SK-N-SH (cell line): ENCODE measurements around the gene OR7G3. TPM values are rescaled to one million over a fixed set of nuclear protein-coding genes. Genes with fewer than 3 reads are reported as not detected.

Source experiments
- CTCF ChIA-PET: fragments of 300-600, 350-600 bp; formaldehyde crosslinking; extraction: SDS; loops from one replicate; lab custom pipeline; 2021; lab: Yijun Ruan, JAX
- POLR2A ChIA-PET: fragments of 350-600 bp; sonication (Branson Sonifier 250); formaldehyde crosslinking; extraction: SDS; loops from one replicate; lab custom pipeline; 2020; ENCODE audit warnings: antibody characterized with exemption, inconsistent platforms; lab: Yijun Ruan, JAX
- DNase-seq: peaks from one replicate; pipeline ENCODE4 v3.0.0; 2012
- H2AFZ ChIP-seq: fragments of 200-600 bp; sonication (generic); 2 replicates; pipeline ENCODE4 v1.8.1; 2016; ENCODE audit warnings: antibody characterized with exemption, mild to moderate bottlenecking, low read depth
- H3F3A ChIP-seq: fragments of 200-600 bp; sonication (generic); replicated peaks from 2 replicates; pipeline ENCODE3; 2016; ENCODE audit warnings: antibody characterized with exemption, mild to moderate bottlenecking; ENCODE audit not compliant: insufficient read depth
- H3K27ac ChIP-seq, 2 experiments: fragments of 200-500 bp in 1 of 2; fragments of 200-600 bp in 1 of 2; sonication (Bioruptor generic) in 1 of 2; sonication (generic), shearing (Covaris generic) in 1 of 2; 2 replicates each; pipeline versions ENCODE4 v1.5.1 to v1.6.1; 2014 to 2016; ENCODE audit warnings: low read depth in 2 of 2, inconsistent platforms in 1 of 2, low read length in 1 of 2, mild to moderate bottlenecking in 1 of 2, mixed read lengths in 1 of 2
- H3K27me3 ChIP-seq: fragments of 200-600 bp; sonication (generic), shearing (Covaris generic); 2 replicates; pipeline ENCODE4 v1.6.1; 2016; ENCODE audit warnings: mixed run types; ENCODE audit not compliant: insufficient read depth
- H3K36me3 ChIP-seq, 2 experiments: fragments of 200-500 bp in 1 of 2; fragments of 200-600 bp in 1 of 2; sonication (Bioruptor generic) in 1 of 2; sonication (generic) in 1 of 2; replicated peaks in 1 of 2; 2 replicates each; pipeline versions ENCODE3 to v1.5.1; 2014 to 2016; ENCODE audit warnings: low read length in 1 of 2, mild to moderate bottlenecking in 1 of 2; ENCODE audit not compliant: insufficient read depth in 2 of 2, control insufficient read depth in 1 of 2
- H3K4me1 ChIP-seq, 2 experiments: fragments of 200-500 bp in 1 of 2; fragments of 200-600 bp in 1 of 2; sonication (Bioruptor generic) in 1 of 2; sonication (generic), shearing (Covaris generic) in 1 of 2; 2 replicates each; pipeline versions ENCODE4 v1.5.1 to v1.6.1; 2014 to 2016; ENCODE audit warnings: low read depth in 1 of 2, low read length in 1 of 2, mixed run types in 1 of 2; ENCODE audit not compliant: insufficient read depth in 2 of 2, control insufficient read depth in 1 of 2
- H3K4me2 ChIP-seq: fragments of 200-600 bp; sonication (generic), shearing (Covaris generic); 2 replicates; pipeline ENCODE4 v1.6.1; 2017; ENCODE audit warnings: mixed run types
- H3K4me3 ChIP-seq, 2 experiments: fragments of 200-500 bp in 1 of 2; fragments of 200-600 bp in 1 of 2; sonication (Bioruptor generic) in 1 of 2; sonication (generic), shearing (Covaris generic) in 1 of 2; 2 replicates each; pipeline versions ENCODE4 v1.5.1 to v1.8.1; 2014 to 2016; ENCODE audit warnings: low read depth in 2 of 2, inconsistent platforms in 1 of 2, low read length in 1 of 2, mild to moderate bottlenecking in 1 of 2, mixed read lengths in 1 of 2, moderate library complexity in 1 of 2
- H3K79me2 ChIP-seq: fragments of 200-600 bp; sonication (generic); 2 replicates; pipeline ENCODE4 v1.8.1; 2017; ENCODE audit warnings: mild to moderate bottlenecking; ENCODE audit not compliant: insufficient read depth
- H3K9ac ChIP-seq: fragments of 200-600 bp; sonication (generic); 2 replicates; pipeline ENCODE4 v1.6.1; 2017; ENCODE audit warnings: mixed run types
- H3K9me2 ChIP-seq: fragments of 200-600 bp; sonication (generic); 2 replicates; pipeline ENCODE4 v1.6.1; 2017; ENCODE audit warnings: mixed run types
- H3K9me3 ChIP-seq: fragments of 200-600 bp; sonication (generic); 2 replicates; pipeline ENCODE4 v1.6.1; 2017; ENCODE audit warnings: mixed run types, mild to moderate bottlenecking, moderate library complexity
- H4K20me1 ChIP-seq: fragments of 200-600 bp; sonication (generic); 2 replicates; pipeline ENCODE4 v1.6.1; 2017; ENCODE audit warnings: mild to moderate bottlenecking, mixed run types; ENCODE audit not compliant: insufficient read depth
- CHD2 ChIP-seq: fragments of 150-350 bp; IDR thresholded peaks from 2 replicates; pipeline ENCODE4 v1.6.1; 2018; ENCODE audit warnings: low read length; ENCODE audit not compliant: partially characterized antibody
- ELF1 ChIP-seq: IDR thresholded peaks from 2 replicates; pipeline ENCODE4 v1.4.0; 2012
- FOXJ3 ChIP-seq: sonication (generic); formaldehyde crosslinking; IDR thresholded peaks from 2 replicates; pipeline ENCODE4 v1.5.1; 2020; ENCODE audit warnings: mild to moderate bottlenecking, missing genetic modification reagents
- FOXM1 ChIP-seq: IDR thresholded peaks from 2 replicates; pipeline ENCODE4 v1.4.0; 2012; ENCODE audit warnings: low read depth, mild to moderate bottlenecking
- GABPA ChIP-seq: IDR thresholded peaks from 2 replicates; pipeline ENCODE4 v1.4.0; 2012; ENCODE audit warnings: low read depth, mild to moderate bottlenecking
- GATA2 ChIP-seq: sonication (generic); formaldehyde crosslinking; IDR thresholded peaks from 2 replicates; pipeline ENCODE4 v1.5.0; 2020; ENCODE audit warnings: mild to moderate bottlenecking, missing genetic modification reagents
- JUND ChIP-seq: IDR thresholded peaks from 2 replicates; pipeline ENCODE4 v1.4.0; 2012
- NFIC ChIP-seq: IDR thresholded peaks from 2 replicates; pipeline ENCODE4 v1.4.0; 2012; ENCODE audit warnings: borderline replicate concordance
- RAD21 ChIP-seq: IDR thresholded peaks from 2 replicates; pipeline ENCODE4 v1.6.1; 2012; ENCODE audit warnings: mild to moderate bottlenecking, low read length
- RFX5 ChIP-seq: IDR thresholded peaks from 2 replicates; pipeline ENCODE4 v1.6.1; 2012; ENCODE audit warnings: mild to moderate bottlenecking, improper control_type of control experiment, low read length
- RXRA ChIP-seq: IDR thresholded peaks from 2 replicates; pipeline ENCODE4 v1.4.0; 2012; ENCODE audit warnings: low read depth, mild to moderate bottlenecking, borderline replicate concordance
- SIN3A ChIP-seq: IDR thresholded peaks from 2 replicates; pipeline ENCODE4 v1.6.1; 2012; ENCODE audit warnings: low read depth, mild to moderate bottlenecking, low read length, moderate library complexity, borderline replicate concordance
- TCF12 ChIP-seq: IDR thresholded peaks from 2 replicates; pipeline ENCODE4 v1.4.0; 2012
- TEAD4 ChIP-seq: IDR thresholded peaks from 2 replicates; pipeline ENCODE4 v1.4.0; 2012; ENCODE audit warnings: mild to moderate bottlenecking, borderline replicate concordance; ENCODE audit not compliant: insufficient read depth
- WGBS: methylation state at CpG from one replicate; pipeline ENCODE4 v1.1.6; 2017; ENCODE audit warnings: low lambda C conversion rate; 5-methylcytosine and 5-hydroxymethylcytosine counted together
- polyA plus RNA-seq, 3 experiments: library from polyadenylated mRNA; depleted of rRNA; stranded (reverse); fragments of >200 nt; gene quantifications; 2 replicates each; pipeline ENCODE4 v1.2.3, GENCODE V29; 2012
- TF ChIP-seq, protein P1 (sequence below): fragments of 150-350 bp; IDR thresholded peaks from 2 replicates; pipeline ENCODE4 v1.6.1; 2017; ENCODE audit warnings: antibody characterized with exemption, low read length, low read depth, borderline replicate concordance
- TF ChIP-seq, protein P2 (sequence below): IDR thresholded peaks from 2 replicates; pipeline ENCODE4 v1.4.0; 2012; ENCODE audit warnings: low read depth, borderline replicate concordance
- TF ChIP-seq, protein P3 (sequence below): IDR thresholded peaks from 2 replicates; pipeline ENCODE4 v1.6.1; 2012; ENCODE audit warnings: mild to moderate bottlenecking, low read depth, low read length, moderate library complexity
- TF ChIP-seq, protein P4 (sequence below): IDR thresholded peaks from 2 replicates; pipeline ENCODE4 v1.4.0; 2012; ENCODE audit warnings: low read depth
- TF ChIP-seq, protein P5 (sequence below): IDR thresholded peaks from 2 replicates; pipeline ENCODE4; 2012
- TF ChIP-seq, protein P6 (sequence below): fragments of 150-350 bp; IDR thresholded peaks from 2 replicates; pipeline ENCODE4 v1.6.1; 2016; ENCODE audit warnings: mild to moderate bottlenecking, low read depth, low read length

Gene OR7G3
- polyA plus RNA-seq, 1 of the 3 experiments (the other 2 are of a cell fraction): not detected

DNA sequence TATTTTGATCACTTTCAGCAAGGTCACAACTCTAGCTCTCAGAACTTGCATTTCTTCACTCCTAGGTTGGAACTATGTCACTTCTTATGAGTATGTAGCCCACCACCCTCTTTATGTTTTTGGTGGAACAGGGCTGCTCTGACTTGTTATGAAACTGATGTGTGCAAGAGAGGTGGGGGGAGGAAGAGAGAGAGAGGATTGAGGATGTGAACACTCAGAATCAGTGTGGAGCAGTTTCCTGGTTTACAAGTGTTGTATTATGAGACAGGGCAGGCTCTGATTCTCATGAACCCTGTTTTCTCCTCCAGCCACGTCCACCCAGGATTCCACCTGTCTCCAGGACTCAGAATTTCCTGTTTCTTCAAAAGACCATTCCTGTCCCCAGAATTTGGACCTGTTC lies 29.6 kb upstream of the OR7G3 start:
- DNase-seq: no peak
- CTCF ChIA-PET: no interaction called here
- POLR2A ChIA-PET: no interaction called here
- Histone ChIP-seq H3K27me3 (no peaks in the 10 kb centered on the region), H2AFZ (no peak overlapping the region), H3K27ac (no peak overlapping the region), H3K4me1 (no peaks in the 10 kb centered on the region), H3K9ac (no peak overlapping the region), H3K79me2 (peaks cover 65% of the 10 kb centered on the region), H3K4me3 (no peak overlapping the region; a peak in 1 of 4 replicates), H4K20me1 (no peaks in the 10 kb centered on the region), H3F3A (no peaks in the 10 kb centered on the region), H3K4me2 (no peak overlapping the region), H3K9me3 (peaks cover 9% of the 10 kb centered on the region; the same call in 1 of the 2 replicates)
- TF ChIP-seq, protein P1, sequence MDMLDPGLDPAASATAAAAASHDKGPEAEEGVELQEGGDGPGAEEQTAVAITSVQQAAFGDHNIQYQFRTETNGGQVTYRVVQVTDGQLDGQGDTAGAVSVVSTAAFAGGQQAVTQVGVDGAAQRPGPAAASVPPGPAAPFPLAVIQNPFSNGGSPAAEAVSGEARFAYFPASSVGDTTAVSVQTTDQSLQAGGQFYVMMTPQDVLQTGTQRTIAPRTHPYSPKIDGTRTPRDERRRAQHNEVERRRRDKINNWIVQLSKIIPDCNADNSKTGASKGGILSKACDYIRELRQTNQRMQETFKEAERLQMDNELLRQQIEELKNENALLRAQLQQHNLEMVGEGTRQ: no peak
- no peak for TF ChIP-seq RAD21
- TF ChIP-seq, protein P2, sequence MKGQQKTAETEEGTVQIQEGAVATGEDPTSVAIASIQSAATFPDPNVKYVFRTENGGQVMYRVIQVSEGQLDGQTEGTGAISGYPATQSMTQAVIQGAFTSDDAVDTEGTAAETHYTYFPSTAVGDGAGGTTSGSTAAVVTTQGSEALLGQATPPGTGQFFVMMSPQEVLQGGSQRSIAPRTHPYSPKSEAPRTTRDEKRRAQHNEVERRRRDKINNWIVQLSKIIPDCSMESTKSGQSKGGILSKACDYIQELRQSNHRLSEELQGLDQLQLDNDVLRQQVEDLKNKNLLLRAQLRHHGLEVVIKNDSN: no peak
- no peak for TF ChIP-seq CHD2
- TF ChIP-seq ELF1: no peak
- TF ChIP-seq TEAD4: no peak
- TF ChIP-seq RXRA: no peak
- TF ChIP-seq, protein P3, sequence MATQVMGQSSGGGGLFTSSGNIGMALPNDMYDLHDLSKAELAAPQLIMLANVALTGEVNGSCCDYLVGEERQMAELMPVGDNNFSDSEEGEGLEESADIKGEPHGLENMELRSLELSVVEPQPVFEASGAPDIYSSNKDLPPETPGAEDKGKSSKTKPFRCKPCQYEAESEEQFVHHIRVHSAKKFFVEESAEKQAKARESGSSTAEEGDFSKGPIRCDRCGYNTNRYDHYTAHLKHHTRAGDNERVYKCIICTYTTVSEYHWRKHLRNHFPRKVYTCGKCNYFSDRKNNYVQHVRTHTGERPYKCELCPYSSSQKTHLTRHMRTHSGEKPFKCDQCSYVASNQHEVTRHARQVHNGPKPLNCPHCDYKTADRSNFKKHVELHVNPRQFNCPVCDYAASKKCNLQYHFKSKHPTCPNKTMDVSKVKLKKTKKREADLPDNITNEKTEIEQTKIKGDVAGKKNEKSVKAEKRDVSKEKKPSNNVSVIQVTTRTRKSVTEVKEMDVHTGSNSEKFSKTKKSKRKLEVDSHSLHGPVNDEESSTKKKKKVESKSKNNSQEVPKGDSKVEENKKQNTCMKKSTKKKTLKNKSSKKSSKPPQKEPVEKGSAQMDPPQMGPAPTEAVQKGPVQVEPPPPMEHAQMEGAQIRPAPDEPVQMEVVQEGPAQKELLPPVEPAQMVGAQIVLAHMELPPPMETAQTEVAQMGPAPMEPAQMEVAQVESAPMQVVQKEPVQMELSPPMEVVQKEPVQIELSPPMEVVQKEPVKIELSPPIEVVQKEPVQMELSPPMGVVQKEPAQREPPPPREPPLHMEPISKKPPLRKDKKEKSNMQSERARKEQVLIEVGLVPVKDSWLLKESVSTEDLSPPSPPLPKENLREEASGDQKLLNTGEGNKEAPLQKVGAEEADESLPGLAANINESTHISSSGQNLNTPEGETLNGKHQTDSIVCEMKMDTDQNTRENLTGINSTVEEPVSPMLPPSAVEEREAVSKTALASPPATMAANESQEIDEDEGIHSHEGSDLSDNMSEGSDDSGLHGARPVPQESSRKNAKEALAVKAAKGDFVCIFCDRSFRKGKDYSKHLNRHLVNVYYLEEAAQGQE: no peak
- TF ChIP-seq GATA2: no peak
- TF ChIP-seq, protein P4, sequence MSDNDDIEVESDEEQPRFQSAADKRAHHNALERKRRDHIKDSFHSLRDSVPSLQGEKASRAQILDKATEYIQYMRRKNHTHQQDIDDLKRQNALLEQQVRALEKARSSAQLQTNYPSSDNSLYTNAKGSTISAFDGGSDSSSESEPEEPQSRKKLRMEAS: no peak
- TF ChIP-seq TCF12: no peak
- TF ChIP-seq, protein P5, sequence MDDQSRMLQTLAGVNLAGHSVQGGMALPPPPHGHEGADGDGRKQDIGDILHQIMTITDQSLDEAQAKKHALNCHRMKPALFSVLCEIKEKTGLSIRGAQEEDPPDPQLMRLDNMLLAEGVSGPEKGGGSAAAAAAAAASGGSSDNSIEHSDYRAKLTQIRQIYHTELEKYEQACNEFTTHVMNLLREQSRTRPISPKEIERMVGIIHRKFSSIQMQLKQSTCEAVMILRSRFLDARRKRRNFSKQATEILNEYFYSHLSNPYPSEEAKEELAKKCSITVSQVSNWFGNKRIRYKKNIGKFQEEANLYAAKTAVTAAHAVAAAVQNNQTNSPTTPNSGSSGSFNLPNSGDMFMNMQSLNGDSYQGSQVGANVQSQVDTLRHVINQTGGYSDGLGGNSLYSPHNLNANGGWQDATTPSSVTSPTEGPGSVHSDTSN: no peak
- TF ChIP-seq, protein P6, sequence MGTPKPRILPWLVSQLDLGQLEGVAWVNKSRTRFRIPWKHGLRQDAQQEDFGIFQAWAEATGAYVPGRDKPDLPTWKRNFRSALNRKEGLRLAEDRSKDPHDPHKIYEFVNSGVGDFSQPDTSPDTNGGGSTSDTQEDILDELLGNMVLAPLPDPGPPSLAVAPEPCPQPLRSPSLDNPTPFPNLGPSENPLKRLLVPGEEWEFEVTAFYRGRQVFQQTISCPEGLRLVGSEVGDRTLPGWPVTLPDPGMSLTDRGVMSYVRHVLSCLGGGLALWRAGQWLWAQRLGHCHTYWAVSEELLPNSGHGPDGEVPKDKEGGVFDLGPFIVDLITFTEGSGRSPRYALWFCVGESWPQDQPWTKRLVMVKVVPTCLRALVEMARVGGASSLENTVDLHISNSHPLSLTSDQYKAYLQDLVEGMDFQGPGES: no peak
- no peak for TF ChIP-seq NFIC
- TF ChIP-seq SIN3A: no peak
- no peak for TF ChIP-seq FOXJ3 (CRISPR knock-in tag)
- TF ChIP-seq GABPA: no peak
- TF ChIP-seq JUND: no peak
- no peak for TF ChIP-seq FOXM1
- TF ChIP-seq RFX5: no peak
- TF ChIP-seq, all 33 proteins: peak for 0
- Histone ChIP-seq H3K36me3 (peaks cover 62 to 90% of the 10 kb centered on the region in 2 experiments), H3K9me2 (no peaks in the 10 kb centered on the region)
- 100% methylated on average over 1 of the region's 1 CpG for WGBS
